Heart left ventricle (tissue), 13 donors: ENCODE results near the gene ASNSD1.

Experiments used
- POLR2A ChIP-seq, 2 donors: fragments of 450-650 bp; IDR thresholded peaks; one replicate each; pipeline ENCODE4 v1.6.1; 2017; ENCODE audit warnings: antibody characterized with exemption in 2 of 2, mild to moderate bottlenecking in 2 of 2, moderate library complexity in 2 of 2
- TF ChIP-seq, protein P1 (sequence below), 12 donors: fragments of 200-600 bp; sonication (generic) in 4 of 12; IDR thresholded peaks; one replicate each; pipeline versions ENCODE4 v1.5.0 to v1.8.0; 2018 to 2022; ENCODE audit warnings: antibody characterized with exemption in 12 of 12, mild to moderate bottlenecking in 5 of 12
- donor health status: ischemic (EF 13 %, LVEDD 7.1; RV severe dilation, severe dysfunction).
- donor health status: DM: no; HTN: yes; CAD: no.
- donor health status: DM: no; HTN: no; CAD: no.
- donor health status: ischemic (EF 25% LVEDD 6.9; RV normal size, moderate dysfunction).
- donor health status: ischemic (EF 25% LVEDD 5.7; RV mildly dilated, moderate dysfunction).
- donor health status: ischemic (EF 35%, LVEDD 5.7; RV mildly dilated, moderate dysfunction).
- donor health status: nonischemic (EF 11% LVEDD 7.7; RV severe dilation, severe dysfunction).
- donor health status: DM: yes; HTN: yes; CAD: no.
- donor health status: PGD.
- donor health status: ischemic (EF 29% LVEDD 5.4; RV normal size, mild dysfunction).
- donor health status: nonischemic (EF 23%, LVEDD 6.1; RV moderate dilation, normal function).

DNA sequence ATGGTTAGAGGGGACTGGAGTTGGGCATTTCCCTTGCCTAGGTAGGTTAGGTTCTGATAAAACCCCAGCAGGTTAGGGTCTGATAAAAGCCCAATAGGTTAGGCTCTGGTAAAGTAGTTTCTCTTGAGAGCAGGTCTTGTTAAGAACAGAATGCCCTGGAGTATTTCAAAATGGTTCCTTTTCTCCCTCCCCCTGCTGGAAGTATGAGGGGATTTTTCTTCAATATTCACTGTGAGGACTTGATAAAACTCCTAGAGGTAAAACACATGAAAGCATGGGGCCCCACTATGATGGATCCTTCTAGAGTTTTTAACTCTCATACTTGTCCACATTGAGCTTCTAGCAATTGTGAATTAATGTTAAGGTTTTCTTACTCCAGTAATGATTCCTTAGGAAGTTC, 40.8 kb downstream of the ASNSD1 start:
- TF ChIP-seq, protein P1, sequence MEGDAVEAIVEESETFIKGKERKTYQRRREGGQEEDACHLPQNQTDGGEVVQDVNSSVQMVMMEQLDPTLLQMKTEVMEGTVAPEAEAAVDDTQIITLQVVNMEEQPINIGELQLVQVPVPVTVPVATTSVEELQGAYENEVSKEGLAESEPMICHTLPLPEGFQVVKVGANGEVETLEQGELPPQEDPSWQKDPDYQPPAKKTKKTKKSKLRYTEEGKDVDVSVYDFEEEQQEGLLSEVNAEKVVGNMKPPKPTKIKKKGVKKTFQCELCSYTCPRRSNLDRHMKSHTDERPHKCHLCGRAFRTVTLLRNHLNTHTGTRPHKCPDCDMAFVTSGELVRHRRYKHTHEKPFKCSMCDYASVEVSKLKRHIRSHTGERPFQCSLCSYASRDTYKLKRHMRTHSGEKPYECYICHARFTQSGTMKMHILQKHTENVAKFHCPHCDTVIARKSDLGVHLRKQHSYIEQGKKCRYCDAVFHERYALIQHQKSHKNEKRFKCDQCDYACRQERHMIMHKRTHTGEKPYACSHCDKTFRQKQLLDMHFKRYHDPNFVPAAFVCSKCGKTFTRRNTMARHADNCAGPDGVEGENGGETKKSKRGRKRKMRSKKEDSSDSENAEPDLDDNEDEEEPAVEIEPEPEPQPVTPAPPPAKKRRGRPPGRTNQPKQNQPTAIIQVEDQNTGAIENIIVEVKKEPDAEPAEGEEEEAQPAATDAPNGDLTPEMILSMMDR (IDR thresholded peaks at IDR 0.05), result no peak
- no peak for TF ChIP-seq POLR2A (IDR thresholded peaks at IDR 0.05)
